ENCODE measurements around the gene SLC9A8.

GRCh38 chr20:49792611-49793010, 20.0 kb upstream of the SLC9A8 start:
- TF ChIP-seq YY1 (IDR thresholded peaks at IDR 0.05; ENCODE audit: low read depth, low read length) (no peak), CEBPB (IDR thresholded peaks at IDR 0.05; ENCODE audit: low read depth, low read length) (no peak), POU5F1 (IDR thresholded peaks at IDR 0.05; ENCODE audit: low read depth, low read length) (no peak), POLR2A (IDR thresholded peaks at IDR 0.05; ENCODE audit: control extremely low read depth in 1 of 2, low read depth in 2 of 2, low read length in 2 of 2) (no peak), EP300 (IDR thresholded peaks at IDR 0.05; ENCODE audit: borderline replicate concordance in 1 of 2, low read depth in 2 of 2, low read length in 2 of 2) (no peak), CTCF (IDR thresholded peaks at IDR 0.05; ENCODE audit: control extremely low read depth in 1 of 3, insufficient read depth in 1 of 3, low read depth in 1 of 3, low read length in 3 of 3) (no peak), RXRA (IDR thresholded peaks at IDR 0.05; ENCODE audit: insufficient read depth, low read depth, low read length) (no peak), CHD2 (IDR thresholded peaks at IDR 0.05; ENCODE audit: low read length) (no peak), JUN (IDR thresholded peaks at IDR 0.05; ENCODE audit: low read depth, low read length) (no peak), POLR2AphosphoS5 (IDR thresholded peaks at IDR 0.05; ENCODE audit: low read depth, low read length) (no peak), FOSL1 (IDR thresholded peaks at IDR 0.05; ENCODE audit: insufficient read depth, low read depth, low read length) (no peak)

All from H1 (cell line).